GM12878 (cell line): Measurements from ENCODE around the gene GLI2. TPM values are rescaled to one million over a fixed set of nuclear protein-coding genes. Genes with fewer than 3 reads are reported as not detected.

Experiments
- ATAC-seq: fragments of 200-7000 bp; cut with Tn5 transposase; 3 replicates; pipeline ENCODE4 v1.9.1; 2020; ENCODE audit warnings: mild to moderate bottlenecking, moderate library complexity
- BruUV-seq: library from RNA; stranded (reverse); fragments of 400-500 nt; replicated peaks from 2 replicates; lab custom pipeline; 2021; lab: Mats Ljungman, UMichigan
- CTCF ChIA-PET: fragments of 300-600 bp; sonication (Branson Sonifier 250); formaldehyde crosslinking; extraction: SDS; loops from one replicate; lab custom pipeline; 2021; ENCODE audit warnings: inconsistent platforms; lab: Yijun Ruan, JAX
- POLR2A ChIA-PET: fragments of 350-600 bp; formaldehyde crosslinking; extraction: SDS; loops from one replicate; lab custom pipeline; 2021; ENCODE audit warnings: inconsistent platforms; lab: Charles Lee
- RAD21 ChIA-PET: fragments of 300-600 bp; sonication (Branson Sonifier 250); formaldehyde crosslinking; loops from one replicate; lab custom pipeline; 2023; ENCODE audit warnings: antibody characterized with exemption; ENCODE audit not compliant: unreplicated experiment; lab: Charles Lee
- SMC1A ChIA-PET: fragments of 300-600 bp; sonication (Branson Sonifier 250); formaldehyde crosslinking; loops from one replicate; lab custom pipeline; 2023; ENCODE audit not compliant: unreplicated experiment, uncharacterized antibody; lab: Charles Lee
- DNase-seq: peaks from one replicate; pipeline ENCODE4 v3.0.0-alpha.2; 2011; ENCODE audit warnings: low read depth, low spot score
- FAIRE-seq: peaks from 3 replicates; lab custom pipeline; 2011; peaks lifted over from hg19 to GRCh38; lab: Jason Lieb, UNC
- H2AFZ ChIP-seq: 2 replicates; pipeline ENCODE4 v1.6.0; 2011; ENCODE audit warnings: low read depth, low read length, control low read depth; ENCODE audit not compliant: control insufficient read depth
- H3K27ac ChIP-seq: 2 replicates; pipeline ENCODE4 v1.5.1; 2011; ENCODE audit warnings: control low read depth; ENCODE audit not compliant: control insufficient read depth, insufficient read depth
- H3K27me3 ChIP-seq, 2 experiments: replicated peaks in 1 of 2; 2 replicates each; pipeline versions ENCODE4 v1.6.0 to v1.6.1; 2011; ENCODE audit warnings: low read length in 1 of 2; ENCODE audit not compliant: control insufficient read depth in 2 of 2, insufficient read depth in 2 of 2
- H3K36me3 ChIP-seq, 2 experiments: 2 replicates each; pipeline ENCODE4 v1.5.1; 2011; ENCODE audit warnings: low read length in 1 of 2; ENCODE audit not compliant: control insufficient read depth in 2 of 2, insufficient read depth in 2 of 2
- H3K4me1 ChIP-seq: 2 replicates; pipeline ENCODE4 v1.6.1; 2011; ENCODE audit warnings: mild to moderate bottlenecking, low read length, moderate library complexity, mixed read lengths; ENCODE audit not compliant: control insufficient read depth, insufficient read depth
- H3K4me2 ChIP-seq: 2 replicates; pipeline ENCODE4 v1.6.0; 2011; ENCODE audit warnings: control low read depth; ENCODE audit not compliant: control insufficient read depth, insufficient read depth
- H3K4me3 ChIP-seq: fragments of 200-600 bp; sonication (generic); 2 replicates; pipeline ENCODE4 v1.5.1; 2016
- H3K79me2 ChIP-seq: 2 replicates; pipeline ENCODE4 v1.6.0; 2011; ENCODE audit warnings: low read length; ENCODE audit not compliant: control insufficient read depth, insufficient read depth
- H3K9ac ChIP-seq: 2 replicates; pipeline ENCODE4 v1.8.0; 2011; ENCODE audit warnings: low read length, control low read depth, mixed read lengths; ENCODE audit not compliant: control insufficient read depth, insufficient read depth
- H3K9me3 ChIP-seq: replicated peaks from 3 replicates; pipeline ENCODE4 v1.5.1; 2011; ENCODE audit warnings: mild to moderate bottlenecking, low read length; ENCODE audit not compliant: control insufficient read depth, insufficient read depth
- H4K20me1 ChIP-seq: 2 replicates; pipeline ENCODE4 v1.6.0; 2011; ENCODE audit not compliant: control insufficient read depth, insufficient read depth
- CUX1 ChIP-seq: IDR thresholded peaks from 2 replicates; pipeline ENCODE4 v1.6.1; 2012; ENCODE audit warnings: improper control_type of control experiment, low read depth, low read length; ENCODE audit not compliant: insufficient replicate concordance
- ELK1 ChIP-seq: IDR thresholded peaks from 2 replicates; pipeline ENCODE4 v1.6.1; 2012; ENCODE audit warnings: low read depth, low read length, improper control_type of control experiment
- ETV6 ChIP-seq, 2 experiments: fragments of 450-650 bp in 1 of 2; IDR thresholded peaks in 1 of 2; conservative IDR thresholded peaks in 1 of 2; 2 replicates each; pipeline ENCODE4 v1.6.1; 2014; ENCODE audit warnings: antibody characterized with exemption in 1 of 2, borderline replicate concordance in 1 of 2, low read depth in 1 of 2, mild to moderate bottlenecking in 1 of 2, moderate library complexity in 1 of 2
- HDAC6 ChIP-seq: fragments of 200-600 bp; sonication (generic); IDR thresholded peaks from one replicate; pipeline ENCODE4 v1.8.0; 2017; ENCODE audit warnings: antibody characterized with exemption; ENCODE audit not compliant: unreplicated experiment
- KLF5 ChIP-seq: fragments of 450-650 bp; IDR thresholded peaks from 2 replicates; pipeline ENCODE4 v1.6.1; 2014; ENCODE audit warnings: mild to moderate bottlenecking; ENCODE audit not compliant: partially characterized antibody
- MTA2 ChIP-seq: fragments of 450-650 bp; IDR thresholded peaks from 2 replicates; pipeline ENCODE4 v1.6.1; 2016; ENCODE audit warnings: low read depth, mild to moderate bottlenecking, moderate library complexity
- NFYA ChIP-seq: IDR thresholded peaks from 2 replicates; pipeline ENCODE4 v1.6.1; 2011; ENCODE audit warnings: low read depth, mild to moderate bottlenecking, low read length, improper control_type of control experiment, borderline replicate concordance
- PAX5 ChIP-seq: IDR thresholded peaks from 2 replicates; pipeline ENCODE4 v1.6.1; 2011; ENCODE audit warnings: low read depth, low read length, borderline replicate concordance
- POLR2AphosphoS5 ChIP-seq: IDR thresholded peaks from 2 replicates; pipeline ENCODE4 v1.6.1; 2011; ENCODE audit warnings: mild to moderate bottlenecking, low read length, inconsistent platforms
- RBBP5 ChIP-seq: fragments of 200-600 bp; sonication (generic); conservative IDR thresholded peaks from 2 replicates; pipeline ENCODE4 v1.6.1; 2016
- RELB ChIP-seq: fragments of 450-650 bp; IDR thresholded peaks from 2 replicates; pipeline ENCODE4 v1.6.1; 2017; ENCODE audit warnings: low read depth, mild to moderate bottlenecking, moderate library complexity
- SMAD5 ChIP-seq: IDR thresholded peaks from 2 replicates; pipeline ENCODE4 v1.6.1; 2016; ENCODE audit warnings: antibody characterized with exemption, low read depth
- TAF1 ChIP-seq: IDR thresholded peaks from 2 replicates; pipeline ENCODE4 v1.6.1; 2011; ENCODE audit warnings: mild to moderate bottlenecking, low read depth, low read length, borderline replicate concordance
- WRNIP1 ChIP-seq: IDR thresholded peaks from 2 replicates; pipeline ENCODE4 v1.6.1; 2011; ENCODE audit warnings: low read depth, low read length, improper control_type of control experiment, borderline replicate concordance
- WGBS: methylation state at CpG from one replicate; pipeline ENCODE4 v1.1.6; 2016; ENCODE audit warnings: low lambda C conversion rate; ENCODE audit not compliant: insufficient replicate concordance, insufficient coverage; ENCODE audit errors: missing lambda C conversion rate; 5-methylcytosine and 5-hydroxymethylcytosine counted together
- in situ Hi-C: fragments of 300-500 bp; cut with MboI; formaldehyde crosslinking; loops from 9 replicates; pipeline ENCODE4 v1.14.3; 2018; ENCODE audit warnings: mixed read lengths
- intact Hi-C: fragments of 100-400 bp; cut with micrococcal nuclease; formaldehyde crosslinking; loops from one replicate; pipeline ENCODE4 v1.14.2; 2022; ENCODE audit not compliant: unreplicated experiment
- polyA plus RNA-seq, 11 experiments: library from polyadenylated mRNA; depleted of rRNA in 4 of 11; unstranded in 6 of 11; stranded (reverse) in 5 of 11; fragments of >200 nt; fragmentation: Nextera tagmentation in 4 of 11; fragmentation: Illumina TruSeq in 1 of 11; extraction: Ambion mirVana in 4 of 11; extraction: Trizol in 1 of 11; gene quantifications; 1 replicate in 1 of 11; 2 replicates in 10 of 11; pipeline versions ENCODE4 v1.2.1 to v1.2.3, GENCODE V29; 2011 to 2016; ENCODE audit warnings: inconsistent platforms in 2 of 11, missing spikeins in 2 of 11, low read depth in 1 of 11
- total RNA-seq, 4 experiments: library from RNA; depleted of rRNA in 3 of 4; stranded (reverse); fragments of >200 nt in 3 of 4; fragmentation: Illumina TruSeq in 1 of 4; extraction: Trizol in 1 of 4; gene quantifications; 2 replicates each; pipeline versions ENCODE4 v1.2.1 to v1.2.3, GENCODE V29; 2013 to 2021

Gene GLI2
- total and polyA plus RNA-seq, 10 of the 15 experiments (the other 5 are each of a cell fraction or from before 2014, with no cell fraction given), result 0.01 TPM; not detected in 9

GRCh38 chr2:120769076-120769786, 33.6 kb downstream of the GLI2 start (continued):
- no peak for TF ChIP-seq CUX1
- no peak for TF ChIP-seq ETV6 (conservative IDR thresholded peaks at IDR 0.05 in 1 of 2, IDR thresholded peaks at IDR 0.05 in 1 of 2; ENCODE audit: borderline replicate concordance in 1 of 2, low read depth in 1 of 2)
- TF ChIP-seq NFYA, result no peak
- TF ChIP-seq, all 136 proteins: peak for 0

- DNase-seq (no peak), FAIRE-seq (no peak), ATAC-seq (no peak)
- H3K4me3 ChIP-seq, result no peak overlapping the region
- ChIA-PET RAD21 (no interaction called here), POLR2A (no interaction called here), SMC1A (no interaction called here), CTCF (no interaction called here)
- H2AFZ ChIP-seq, result no peak overlapping the region
- BruUV-seq, result no TSS peak
- no peaks in the 10 kb centered on the region for H3K79me2 ChIP-seq
- H3K9ac ChIP-seq, result no peak overlapping the region
- no peak overlapping the region for H3K4me2 ChIP-seq
- in situ Hi-C loops (no loop called here), intact Hi-C loops (no loop called here)
- WGBS, result 15% methylated on average over 2 of the region's 2 CpGs
- peaks cover 0 to 4% of the 10 kb centered on the region in 2 experiments; a peak in 2 of 4 replicates for H3K27me3 ChIP-seq
- H3K4me1 ChIP-seq, result no peaks in the 10 kb centered on the region
- H3K36me3 ChIP-seq, result no peaks in the 10 kb centered on the region
- H3K27ac ChIP-seq, result no peak overlapping the region
- H4K20me1 ChIP-seq, result no peaks in the 10 kb centered on the region
- no peaks in the 10 kb centered on the region for H3K9me3 ChIP-seq
- no peak for TF ChIP-seq KLF5
- TF ChIP-seq MTA2, result no peak
- no peak for TF ChIP-seq RBBP5
- no peak for TF ChIP-seq PAX5
- TF ChIP-seq SMAD5, result no peak
- TF ChIP-seq WRNIP1, result no peak
- TF ChIP-seq TAF1, result no peak
- no peak for TF ChIP-seq ELK1
- no peak for TF ChIP-seq RELB
- TF ChIP-seq HDAC6, result no peak
- no peak for TF ChIP-seq POLR2AphosphoS5
These were observed 34.1 kb downstream of the GLI2 start for GRCh38 chr2:120769787-120770120.
